Neural progenitor cell (in vitro differentiated cells): ENCODE data around the gene FBLN2.

Experiments
- CTCF ChIP-seq: fragments of 200-600 bp; sonication (generic); IDR thresholded peaks from 2 replicates; pipeline ENCODE4 v1.5.1; 2017; ENCODE audit warnings: antibody characterized with exemption, mild to moderate bottlenecking
- EZH2 ChIP-seq: fragments of 200-600 bp; sonication (generic); IDR thresholded peaks from 2 replicates; pipeline ENCODE4 v1.6.1; 2017; ENCODE audit warnings: antibody characterized with exemption, mild to moderate bottlenecking, moderate library complexity

DNA sequence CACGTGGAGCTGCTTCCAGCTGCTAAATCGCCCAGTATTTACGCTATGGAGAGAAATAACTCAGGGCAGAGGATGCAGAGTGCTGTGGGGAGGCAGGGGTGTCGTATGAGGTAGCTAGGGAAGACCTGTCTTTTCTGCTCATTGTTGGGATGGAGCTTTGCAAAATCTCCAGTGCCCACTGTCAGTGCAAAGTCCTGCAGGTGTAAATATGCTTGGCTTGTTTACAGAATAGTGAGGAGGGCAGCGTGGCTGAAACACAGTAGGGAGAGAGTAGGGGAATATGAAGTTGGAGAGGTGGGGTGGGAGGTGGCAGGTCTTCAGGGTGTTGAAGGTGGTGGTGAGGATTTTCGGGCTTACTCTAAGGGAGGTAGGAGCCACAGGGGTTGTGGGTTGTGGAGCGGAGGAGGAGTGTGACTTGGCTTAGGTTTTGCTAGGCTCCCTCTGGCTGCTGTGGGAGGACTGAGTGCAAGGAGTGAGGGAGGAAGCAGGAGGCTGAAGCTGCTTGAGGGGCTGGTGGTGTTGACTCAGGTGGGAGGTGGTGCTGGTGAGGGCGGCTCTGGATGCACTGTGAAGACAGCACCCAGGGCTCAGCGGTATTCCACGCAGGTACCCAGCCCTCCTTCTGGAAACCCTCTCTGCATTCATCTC lies 125.7 kb downstream of the FBLN2 start:
- TF ChIP-seq CTCF (no peak), EZH2 (no peak)
